T-helper 22 cell (primary cell): Measurements from ENCODE around the gene TIMM13.
A peak's percentile ranks its signal among the peaks of the same experiment; 100 is the strongest.
"Not testable (repeated sequence)": the region's sequence is repeated elsewhere in the genome, so short reads cannot be mapped to it uniquely, and the experiment has no call there.

ENCODE experiments used
- DNase-seq: peaks from one replicate; pipeline ENCODE4 v3.0.0-alpha.2; 2020; ENCODE audit warnings: low read depth

TIMM13 gene

DNA sequence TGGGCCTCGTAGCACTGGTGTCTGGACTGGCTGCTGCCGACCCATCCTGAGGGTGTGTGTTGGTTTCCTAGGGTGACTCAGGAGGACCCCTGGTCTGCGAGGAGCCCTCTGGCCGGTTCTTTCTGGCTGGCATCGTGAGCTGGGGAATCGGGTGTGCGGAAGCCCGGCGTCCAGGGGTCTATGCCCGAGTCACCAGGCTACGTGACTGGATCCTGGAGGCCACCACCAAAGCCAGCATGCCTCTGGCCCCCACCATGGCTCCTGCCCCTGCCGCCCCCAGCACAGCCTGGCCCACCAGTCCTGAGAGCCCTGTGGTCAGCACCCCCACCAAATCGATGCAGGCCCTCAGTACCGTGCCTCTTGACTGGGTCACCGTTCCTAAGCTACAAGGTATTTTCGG lies 13.8 kb downstream of the TIMM13 start:
- no peak for DNase-seq

DNA sequence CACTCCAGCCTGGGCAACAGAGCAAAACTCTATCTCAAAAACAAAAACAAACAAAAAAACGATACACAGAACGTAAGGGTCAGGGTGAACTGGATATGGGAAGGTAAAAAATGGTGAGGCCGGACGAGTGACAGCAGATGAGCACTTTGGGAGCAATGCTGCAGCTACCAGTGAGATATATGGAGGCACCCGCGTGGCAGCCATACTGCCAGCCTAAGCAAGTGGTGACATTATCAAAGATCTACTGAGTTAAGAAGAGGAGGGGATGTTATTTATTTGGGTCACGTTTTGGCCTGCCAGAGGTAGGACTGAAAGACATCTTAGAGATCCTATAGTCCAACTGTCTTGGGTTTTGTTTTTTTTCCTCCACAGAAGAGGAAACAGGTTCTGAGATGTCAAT lies 14.2 kb downstream of the TIMM13 start:
- no peak for DNase-seq

DNA sequence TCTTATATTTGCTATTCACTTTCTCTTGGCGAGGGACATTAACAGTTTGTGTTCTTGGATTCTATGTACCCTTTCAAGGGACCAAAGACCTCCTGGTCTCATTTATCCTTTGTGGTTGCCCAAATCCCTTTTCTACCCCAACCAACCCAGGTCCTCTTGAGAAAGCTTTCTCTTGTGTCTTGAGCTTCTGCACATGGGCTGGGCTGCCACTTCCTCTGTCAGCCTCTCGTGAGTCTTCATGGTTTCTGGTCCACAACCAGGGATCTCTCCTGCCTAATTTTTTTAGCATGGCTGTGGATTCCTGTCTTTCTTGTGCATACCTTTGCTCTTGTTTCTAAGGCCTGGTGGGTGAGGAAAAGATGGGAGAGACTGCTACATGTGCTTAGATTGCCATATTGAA lies 14.9 kb downstream of the TIMM13 start:
- DNase-seq: no peak

DNA sequence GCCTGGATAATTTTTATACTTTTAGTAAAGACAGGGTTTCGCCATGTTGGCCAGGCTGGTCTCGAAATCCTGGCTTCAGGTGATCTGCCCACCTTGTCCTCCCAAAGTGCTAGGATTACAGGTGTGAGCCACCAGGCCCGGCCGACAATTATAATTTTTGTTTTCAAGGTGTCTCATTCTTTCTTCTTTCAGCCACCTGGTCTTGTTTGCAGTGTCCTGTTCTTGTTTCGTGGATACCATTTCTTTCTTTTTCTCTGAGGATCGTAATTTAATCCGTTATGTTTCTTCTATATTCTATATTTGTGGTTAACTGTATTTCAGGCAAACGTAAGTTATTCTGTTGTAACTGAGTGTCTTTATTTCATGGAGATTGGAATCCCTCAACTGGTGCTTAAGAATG lies 15.7 kb downstream of the TIMM13 start:
- no peak for DNase-seq

DNA sequence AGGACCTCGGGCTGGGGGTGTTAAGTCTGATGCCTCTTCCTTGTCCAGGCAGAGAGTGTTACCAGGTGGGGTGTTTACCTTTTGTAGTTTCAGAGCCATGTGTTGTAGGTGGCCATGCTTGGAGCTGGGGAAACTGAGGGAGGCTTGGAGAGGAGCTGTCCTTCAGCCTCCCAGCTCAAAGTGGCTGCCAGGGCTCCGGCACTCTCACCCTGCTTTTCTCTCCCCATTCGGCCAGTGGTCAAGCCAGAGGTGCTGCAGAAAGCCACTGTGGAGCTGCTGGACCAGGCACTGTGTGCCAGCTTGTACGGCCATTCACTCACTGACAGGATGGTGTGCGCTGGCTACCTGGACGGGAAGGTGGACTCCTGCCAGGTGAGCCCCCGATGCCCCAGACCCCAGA lies 17.4 kb downstream of the TIMM13 start:
- no peak for DNase-seq

DNA sequence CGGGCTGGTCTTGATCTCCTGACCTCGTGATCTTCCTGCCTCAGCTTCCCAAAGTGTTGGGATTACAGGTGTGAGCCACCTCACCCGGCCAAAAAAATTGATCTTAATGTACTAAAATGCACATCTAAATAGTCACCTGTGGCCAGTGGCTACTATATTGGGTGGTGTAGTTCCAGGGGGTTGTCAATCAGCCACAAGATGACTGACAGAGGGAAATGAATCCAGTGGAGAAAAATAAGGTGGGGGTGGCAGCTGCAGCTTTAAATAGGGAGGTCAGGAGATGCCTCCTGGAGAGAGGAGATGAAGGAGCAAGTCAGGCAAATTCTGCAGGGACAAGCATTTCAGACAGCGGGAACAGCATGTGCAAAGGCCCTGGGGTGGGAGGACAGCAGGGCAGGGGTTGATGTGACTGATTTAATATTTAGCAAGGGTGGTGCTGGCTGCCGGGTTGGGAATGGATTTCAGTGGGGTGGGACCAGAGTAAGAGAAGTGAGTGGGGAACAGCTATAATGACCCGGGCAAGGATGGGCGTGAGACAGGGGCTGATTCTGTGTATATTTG lies 18.0 kb downstream of the TIMM13 start:
- no peak for DNase-seq

DNA sequence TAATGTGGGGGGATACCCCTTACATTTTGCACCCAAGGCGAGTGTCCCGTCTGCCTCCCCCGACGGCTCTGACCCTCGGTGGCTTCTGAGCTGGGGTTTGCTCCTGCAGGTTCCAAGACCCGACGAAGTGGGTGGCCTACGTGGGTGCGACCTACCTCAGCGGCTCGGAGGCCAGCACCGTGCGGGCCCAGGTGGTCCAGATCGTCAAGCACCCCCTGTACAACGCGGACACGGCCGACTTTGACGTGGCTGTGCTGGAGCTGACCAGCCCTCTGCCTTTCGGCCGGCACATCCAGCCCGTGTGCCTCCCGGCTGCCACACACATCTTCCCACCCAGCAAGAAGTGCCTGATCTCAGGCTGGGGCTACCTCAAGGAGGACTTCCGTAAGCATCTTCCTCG lies 19.1 kb downstream of the TIMM13 start:
- no peak for DNase-seq

DNA sequence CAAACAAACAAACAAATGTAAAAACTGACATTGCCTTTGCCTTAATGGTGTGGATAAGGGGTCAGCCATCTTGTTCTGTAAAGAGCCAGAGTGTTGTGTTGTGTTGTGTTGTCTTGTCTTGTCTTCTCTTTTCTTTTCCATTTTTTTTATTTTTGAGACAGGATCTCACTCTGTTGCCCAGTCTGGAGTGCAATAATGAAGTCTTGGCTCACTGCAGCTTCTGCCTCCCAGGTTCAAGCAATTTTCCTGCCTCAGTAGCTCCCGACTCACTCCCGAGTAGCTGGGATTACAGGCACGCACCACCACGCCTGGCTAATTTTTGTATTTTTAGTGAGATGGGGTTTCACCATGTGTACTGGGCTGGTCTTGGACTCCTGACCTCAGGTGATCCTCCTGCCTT lies 27.8 kb downstream of the TIMM13 start:
- DNase-seq: no peak

DNA sequence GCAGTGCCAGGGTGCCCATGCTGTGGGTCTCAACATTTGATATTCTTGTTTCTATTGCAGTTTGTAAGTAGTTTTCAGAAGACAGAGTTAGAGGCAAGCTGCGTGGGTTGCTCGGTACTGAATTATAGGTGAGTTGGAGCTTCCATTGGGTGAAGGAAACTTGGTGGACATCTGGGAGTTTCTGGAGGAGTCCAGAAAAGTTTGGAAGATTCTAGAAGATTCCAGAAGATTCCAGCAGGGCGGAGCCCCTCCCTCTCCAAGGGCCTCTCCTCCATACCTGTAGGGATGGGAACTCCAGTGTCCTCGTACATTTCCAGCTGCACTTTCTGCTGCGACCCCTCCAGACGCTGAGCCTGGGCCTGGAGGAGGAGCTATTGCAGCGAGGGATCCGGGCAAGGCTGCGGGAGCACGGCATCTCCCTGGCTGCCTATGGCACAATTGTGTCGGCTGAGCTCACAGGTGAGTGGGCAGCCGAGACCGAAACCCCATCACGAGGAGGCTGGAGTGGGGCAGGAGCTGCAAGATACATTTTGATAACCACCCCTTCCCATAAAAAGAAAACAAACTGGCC lies 28.6 kb downstream of the TIMM13 start:
- no peak for DNase-seq

DNA sequence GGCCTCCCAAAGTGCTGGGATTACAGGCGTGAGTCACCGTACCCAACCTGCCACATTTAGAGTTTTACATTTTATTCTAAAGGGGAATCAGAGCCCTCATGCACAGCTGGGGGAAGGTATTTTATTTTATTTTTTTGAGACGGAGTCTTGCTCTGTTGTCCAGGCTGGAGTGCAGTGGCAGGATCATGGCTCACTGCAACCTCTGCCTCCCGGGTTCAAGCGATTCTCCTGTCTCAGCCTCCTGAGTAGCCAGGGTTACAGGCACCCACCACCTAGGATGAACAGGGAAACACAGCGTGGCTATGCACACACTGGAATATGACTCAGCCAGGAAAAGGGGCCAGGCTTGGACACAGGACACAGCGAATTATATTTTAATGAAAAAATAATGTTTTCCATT lies 30.2 kb downstream of the TIMM13 start:
- not testable (repeated sequence) for DNase-seq

DNA sequence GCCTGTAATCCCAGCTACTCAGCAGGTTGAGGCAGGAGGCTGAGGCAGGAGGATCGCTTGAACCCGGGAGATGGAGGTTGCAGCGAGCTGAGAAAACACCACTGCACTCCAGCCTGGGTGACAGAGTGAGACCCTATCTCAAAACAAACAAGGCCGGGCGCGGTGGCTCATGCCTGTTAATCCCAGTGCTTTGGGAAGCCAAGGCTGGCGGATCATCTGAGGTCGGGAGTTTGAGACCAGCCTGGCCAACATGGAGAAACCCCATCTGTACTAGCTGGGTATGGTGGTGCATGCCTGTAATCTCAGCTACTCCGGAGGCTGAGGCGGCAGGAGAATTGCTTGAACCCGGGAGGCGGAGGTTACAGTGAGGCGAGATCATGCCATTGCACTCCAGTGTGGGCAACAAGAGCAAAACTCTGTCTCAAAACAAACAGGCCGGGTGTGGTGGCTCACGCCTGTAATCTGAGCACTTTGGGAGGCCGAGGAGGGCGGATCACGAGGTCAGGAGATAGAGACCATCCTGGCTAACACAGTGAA lies 32.0 kb downstream of the TIMM13 start:
- DNase-seq: not testable (repeated sequence)

DNA sequence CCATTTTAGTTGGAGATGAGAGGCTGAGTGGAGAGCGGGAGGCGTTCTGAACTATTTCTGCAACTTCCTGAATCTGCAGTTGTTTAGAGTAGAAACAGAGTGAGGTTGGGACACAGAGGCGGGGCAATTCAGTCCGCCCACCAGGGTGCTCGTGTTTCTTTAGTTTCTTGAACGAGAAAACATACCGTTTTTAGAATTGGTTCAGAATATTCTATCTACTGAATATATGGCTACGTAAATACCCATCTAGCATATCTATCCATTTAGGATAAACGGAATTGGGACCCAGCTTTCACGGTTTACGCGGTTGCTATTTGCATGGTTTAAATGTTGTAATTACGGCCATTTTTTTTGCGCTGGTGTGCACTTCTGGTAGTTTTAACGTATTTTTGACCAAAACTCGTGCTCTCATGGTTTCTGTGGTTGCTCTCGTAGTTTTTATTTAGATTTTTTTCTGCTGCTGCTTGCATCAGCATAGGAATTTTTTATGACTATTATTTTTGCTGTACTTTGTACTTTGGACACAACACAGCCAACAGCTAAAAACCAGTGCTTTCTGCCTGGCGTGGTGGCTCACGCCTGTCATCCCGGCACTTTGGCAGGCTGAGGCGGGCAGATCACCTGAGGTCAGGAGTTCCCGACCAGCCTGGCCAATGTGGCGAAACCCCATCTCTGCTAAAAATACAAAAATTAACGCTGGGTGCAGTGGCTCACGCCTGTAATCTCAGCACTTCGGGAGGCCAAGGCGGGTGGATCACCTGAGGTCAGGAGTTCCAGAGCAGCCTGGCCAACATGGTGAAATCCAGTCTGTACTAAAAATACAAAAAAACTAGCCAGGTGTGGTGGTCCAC lies 32.7 kb downstream of the TIMM13 start:
- DNase-seq: no peak

DNA sequence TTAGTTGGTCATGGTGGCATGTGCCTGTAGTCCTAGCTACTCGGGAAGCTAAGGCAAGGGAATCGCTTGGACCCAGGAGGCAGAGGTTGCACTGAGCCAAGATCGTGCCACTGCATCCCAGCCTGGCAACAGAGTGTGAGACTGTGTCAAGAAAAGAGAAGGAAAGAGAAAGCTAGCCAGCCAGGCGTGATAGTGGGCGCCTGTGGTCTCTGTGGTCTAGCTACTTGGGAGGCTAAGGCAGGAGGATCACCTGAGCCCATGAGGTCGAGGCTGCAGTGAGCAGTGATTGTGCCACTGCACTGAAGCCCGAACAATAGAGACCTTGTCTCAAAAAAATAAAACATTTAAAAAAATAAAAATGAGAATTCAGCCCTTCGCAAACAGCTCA lies 33.3 kb downstream of the TIMM13 start:
- DNase-seq: no peak

DNA sequence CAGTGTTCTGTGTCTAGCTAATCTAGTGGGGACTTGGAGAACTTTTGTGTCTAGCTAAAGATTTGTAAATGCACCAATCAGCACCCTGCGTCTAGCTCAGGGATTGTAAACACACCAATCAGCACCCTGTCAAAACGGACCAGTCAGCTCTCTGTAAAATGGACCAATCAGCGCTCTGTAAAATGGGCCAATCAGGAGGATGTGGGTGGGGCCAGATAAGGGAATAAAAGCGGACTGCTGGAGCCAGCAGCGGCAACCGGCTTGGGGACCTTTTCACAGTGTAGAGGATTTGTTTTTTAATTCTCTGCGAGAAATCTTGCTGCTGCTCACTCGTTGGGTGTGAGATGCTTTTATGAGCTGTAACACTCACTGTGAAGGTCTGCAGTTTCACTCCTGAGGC lies 34.5 kb downstream of the TIMM13 start:
- not testable (repeated sequence) for DNase-seq

DNA sequence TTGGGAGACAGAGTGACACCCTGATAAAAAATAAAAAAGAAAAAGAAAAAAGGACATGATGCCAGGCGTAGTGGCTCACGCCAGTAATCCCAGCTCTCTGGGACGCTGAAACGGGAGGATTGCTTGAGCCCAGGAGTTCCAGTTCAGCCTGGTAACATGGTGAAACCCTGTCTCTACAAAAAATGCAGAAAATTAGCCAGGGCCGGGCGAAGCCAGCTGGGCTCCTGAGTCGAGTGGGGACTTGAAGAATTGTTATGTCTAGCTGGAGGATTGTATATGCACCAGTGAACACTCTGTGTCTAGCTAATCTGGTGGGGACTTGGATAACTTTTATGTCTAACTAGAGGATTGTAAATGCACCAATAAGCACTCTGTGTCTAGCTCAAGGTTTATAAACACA lies 35.0 kb downstream of the TIMM13 start:
- DNase-seq: no peak

DNA sequence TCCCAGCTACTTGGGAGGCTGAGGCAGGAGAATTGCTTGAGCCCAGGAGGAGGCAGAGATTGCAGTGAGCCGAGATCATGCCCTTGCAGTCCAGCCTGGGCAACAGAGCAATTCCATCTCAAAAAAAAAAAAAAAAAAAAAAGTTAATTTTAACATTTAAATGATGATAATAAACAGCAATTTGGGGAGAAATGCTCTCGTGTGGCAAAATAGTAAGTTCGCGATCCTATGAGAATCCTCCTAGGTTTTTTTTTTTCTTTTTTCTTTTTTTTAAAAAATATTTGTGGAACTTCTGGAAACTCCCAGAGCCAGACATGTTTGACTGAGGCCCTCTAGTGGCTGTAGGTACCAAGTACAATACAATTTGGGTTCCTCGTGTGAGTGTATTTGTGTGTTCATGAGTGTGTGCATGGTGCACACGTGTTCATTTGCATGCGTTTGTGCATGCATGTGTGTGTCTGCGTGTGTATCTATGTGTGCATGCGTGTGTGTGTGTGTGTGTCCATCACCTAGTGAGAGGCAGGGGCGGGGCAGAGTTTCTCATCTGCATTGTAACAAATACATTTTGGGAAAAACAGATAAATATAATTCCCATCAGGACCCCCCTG lies 36.2 kb downstream of the TIMM13 start:
- DNase-seq: peak; percentile 4

DNA sequence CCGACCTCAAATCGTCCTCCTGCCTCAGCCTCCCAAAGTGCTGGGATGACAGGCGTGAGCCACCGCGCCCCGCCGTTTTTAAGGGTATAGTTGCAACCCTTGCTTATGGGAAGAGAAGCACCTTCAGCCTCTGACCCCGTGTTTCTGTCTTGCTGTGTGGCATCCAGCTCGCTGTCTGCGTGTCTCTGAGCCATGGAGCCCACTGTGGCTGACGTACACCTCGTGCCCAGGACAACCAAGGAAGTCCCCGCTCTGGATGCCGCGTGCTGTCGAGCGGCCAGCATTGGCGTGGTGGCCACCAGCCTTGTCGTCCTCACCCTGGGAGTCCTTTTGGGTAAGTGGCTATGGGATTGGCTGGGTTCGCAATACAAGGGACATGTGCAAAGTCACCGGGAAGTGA lies 37.8 kb downstream of the TIMM13 start:
- no peak for DNase-seq

DNA sequence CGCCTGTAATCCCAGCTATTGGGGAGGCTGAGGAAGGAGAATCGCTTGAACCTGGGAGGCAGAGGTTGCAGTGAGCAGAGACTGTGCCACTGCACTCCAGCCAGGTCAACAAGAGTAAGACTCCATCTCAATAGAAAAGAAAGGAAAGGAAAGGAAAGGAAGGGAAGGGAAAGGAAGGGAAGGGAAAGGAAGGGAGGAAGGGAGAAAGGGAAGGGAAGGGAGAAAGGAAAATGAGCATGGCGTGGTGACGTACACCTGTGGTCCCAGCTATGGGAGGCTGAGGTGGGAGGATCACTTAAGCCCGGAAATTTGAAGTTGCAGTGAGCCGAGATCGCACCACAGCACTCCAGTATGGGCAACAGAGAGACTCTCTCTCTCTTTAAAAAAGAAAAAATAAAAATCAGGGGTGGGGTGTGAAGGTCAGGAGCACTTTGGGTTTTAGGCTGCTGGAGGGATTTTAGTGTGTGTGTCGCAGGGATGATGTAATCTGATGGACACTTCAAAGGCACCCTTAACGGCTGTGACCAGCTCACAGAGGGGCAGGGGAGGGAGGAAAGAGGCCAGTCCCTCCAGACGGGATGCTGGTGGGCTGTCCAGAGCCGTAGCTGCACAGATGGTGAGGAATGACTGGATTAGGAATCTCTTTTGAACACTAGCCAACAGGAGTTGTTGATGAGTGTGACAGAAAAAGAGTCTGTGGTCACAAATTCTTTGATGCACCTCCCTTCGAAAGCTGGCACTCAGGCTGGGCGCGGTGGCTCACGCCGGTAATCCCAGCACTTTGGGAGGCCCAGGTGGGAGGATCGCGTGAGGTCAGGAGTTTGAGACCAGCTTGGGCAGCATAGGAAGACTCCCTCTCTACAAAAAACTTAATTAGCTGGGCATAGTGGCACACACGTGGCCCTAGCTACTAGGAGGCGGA lies 39.8 kb downstream of the TIMM13 start:
- no peak for DNase-seq

DNA sequence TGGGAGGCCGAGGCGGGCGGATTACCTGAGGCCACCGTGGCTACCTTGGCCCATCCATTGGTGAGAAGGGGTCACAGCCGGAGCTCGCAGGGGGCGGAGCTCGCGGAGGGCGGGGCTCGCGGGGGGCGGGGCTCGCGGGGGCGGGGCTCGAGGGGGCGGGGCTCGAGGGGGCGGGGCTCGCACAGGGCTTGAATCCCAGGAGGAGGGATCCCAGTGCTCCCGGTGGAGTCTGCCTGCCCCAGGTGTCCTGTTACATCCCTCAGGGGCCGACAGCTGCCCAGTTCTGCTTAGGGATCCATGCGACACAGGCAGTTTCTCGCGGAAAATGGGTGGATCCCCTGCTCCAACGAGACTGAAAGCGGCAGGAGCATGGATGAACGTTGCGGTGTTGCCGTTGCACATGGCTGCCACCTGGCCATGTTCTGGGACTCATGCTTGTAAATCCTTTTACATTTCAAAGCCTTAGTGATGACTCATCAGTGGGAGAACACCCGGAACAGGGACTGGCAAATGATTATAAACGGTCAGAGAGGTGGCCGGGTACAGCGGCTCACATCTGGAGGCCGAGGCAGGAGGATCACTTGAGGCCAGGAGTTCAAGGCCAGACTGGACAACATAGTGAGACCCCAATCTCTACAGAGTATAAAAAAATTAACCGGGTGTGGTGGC lies 42.2 kb downstream of the TIMM13 start:
- DNase-seq: no peak

DNA sequence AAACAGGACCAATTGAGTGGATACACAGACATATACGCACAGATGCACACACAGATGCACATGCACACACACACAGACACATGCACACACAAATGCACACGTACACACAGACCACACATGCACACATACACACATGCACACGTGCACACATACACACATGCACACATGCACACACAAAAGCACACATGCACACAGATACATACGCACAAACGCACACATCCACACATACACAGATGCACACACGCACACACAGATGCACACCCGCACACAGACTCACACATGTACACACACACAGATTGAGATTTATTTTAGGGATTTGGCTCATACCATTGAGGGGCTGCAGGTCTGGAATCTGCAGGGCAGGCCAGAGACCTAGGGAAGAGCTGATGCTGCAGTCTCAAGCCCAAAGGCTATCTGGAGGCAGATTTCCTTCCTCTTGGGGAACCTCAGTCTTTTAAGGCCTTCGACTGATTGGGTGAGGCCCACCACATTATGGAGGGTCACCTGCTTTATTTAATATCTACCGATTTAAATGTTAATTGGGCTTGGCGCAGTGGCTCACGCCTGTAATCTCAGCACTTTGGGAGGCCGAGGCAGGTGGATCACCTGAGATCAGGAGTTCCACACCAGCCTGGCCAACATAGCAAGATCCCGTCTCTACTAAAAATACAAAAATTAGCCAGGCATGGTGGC lies 44.7 kb downstream of the TIMM13 start:
- DNase-seq: no peak
